HG03521 (cell line): ENCODE results near the gene RPS6KL1.

Experiments
- ATAC-seq: cut with Tn5 transposase; IDR thresholded peaks from one replicate; pipeline ENCODE4 v1.9.1; 2021; ENCODE audit warnings: mild to moderate bottlenecking, moderate library complexity; ENCODE audit not compliant: unreplicated experiment

The RPS6KL1 gene

GRCh38 chr14:74891870-74892269, 31.2 kb downstream of the RPS6KL1 start:
- ATAC-seq: no peak

DNA sequence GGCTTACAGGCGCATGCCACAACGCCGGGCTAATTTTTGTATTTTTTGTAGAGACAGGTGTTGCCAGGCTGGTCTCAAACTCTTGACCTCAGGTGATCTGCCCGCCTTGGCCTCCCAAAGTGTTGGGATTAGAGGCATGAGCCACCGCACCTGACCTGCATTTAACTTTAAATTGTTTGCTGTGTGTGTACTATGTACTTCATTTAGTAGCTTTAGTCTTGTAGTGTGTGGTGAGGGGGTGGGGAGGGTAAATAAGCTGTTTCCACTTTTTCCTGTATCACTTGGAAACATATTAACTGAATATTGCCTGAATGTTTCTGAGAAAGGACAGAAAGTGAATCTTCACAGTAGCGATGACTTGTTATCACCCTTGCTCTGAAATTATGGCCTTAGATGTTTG, 32.8 kb downstream of the RPS6KL1 start:
- no peak for ATAC-seq

GRCh38 chr14:74888164-74889158, 34.6 kb downstream of the RPS6KL1 start:
- ATAC-seq: no peak

DNA sequence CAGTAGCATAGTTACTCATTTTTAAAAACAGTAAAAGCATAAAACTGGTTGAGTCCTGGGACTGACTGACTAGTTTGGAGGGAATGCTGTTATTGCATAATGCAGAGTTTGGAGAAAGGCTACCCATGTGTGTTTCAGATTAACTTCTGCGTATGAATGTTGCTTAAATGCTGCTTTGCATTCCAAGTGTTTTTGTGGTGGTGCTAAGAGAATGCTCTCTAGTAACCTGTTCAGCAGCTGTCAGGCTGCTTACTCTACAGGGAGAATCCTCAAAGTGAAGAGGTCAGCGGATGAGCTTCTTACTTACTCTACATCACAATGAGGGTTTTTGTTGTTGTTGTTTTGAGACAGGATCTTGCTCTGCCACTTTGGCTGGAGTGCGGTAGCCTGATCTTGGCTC, 37.1 kb downstream of the RPS6KL1 start:
- no peak for ATAC-seq

DNA sequence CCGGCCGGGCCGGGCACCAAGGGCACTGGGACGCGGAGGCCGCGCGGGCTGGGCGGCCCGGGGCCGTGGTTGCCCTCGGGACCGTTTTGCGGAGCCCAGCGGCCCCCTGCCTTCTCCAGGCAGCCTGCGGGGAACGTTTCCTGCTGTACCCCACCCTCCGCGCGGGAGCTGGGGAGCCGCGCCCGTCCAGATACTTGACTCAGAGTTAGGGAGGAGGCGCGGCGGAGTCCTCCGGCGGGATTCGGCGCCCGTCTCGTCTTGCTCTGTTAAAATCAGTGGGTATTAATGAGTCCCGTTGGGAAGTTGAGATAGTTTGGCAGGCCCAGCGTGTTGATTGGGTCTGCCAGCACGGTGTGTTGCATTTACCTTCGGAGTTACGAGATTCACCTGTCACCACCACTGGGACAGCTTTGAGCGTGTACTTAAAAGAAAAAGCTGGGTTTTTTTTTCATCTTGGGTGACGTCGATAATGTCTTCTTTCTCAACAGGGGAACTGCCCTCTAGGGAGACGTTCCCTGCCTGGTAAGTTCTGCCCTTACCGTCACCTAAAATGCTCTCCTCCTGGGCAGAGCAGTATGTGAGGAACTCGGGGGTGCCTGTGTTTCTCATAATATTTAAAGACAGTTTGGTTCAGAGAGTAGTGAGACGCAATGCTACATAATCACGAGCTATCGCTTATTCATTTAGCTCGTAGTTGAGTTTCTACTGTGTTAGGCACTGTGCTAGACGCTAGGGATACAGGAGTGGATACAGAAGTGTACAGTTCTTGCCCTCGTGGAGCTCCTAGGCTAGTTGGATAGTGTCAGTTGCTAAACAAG, 40.7 kb downstream of the RPS6KL1 start:
- ATAC-seq: peak; percentile 34

- ATAC-seq: peak; percentile 86
These were observed 41.5 kb downstream of the RPS6KL1 start, which contains the start of gene DLST for GRCh38 chr14:74881431-74882102. Gene DLST (plus strand): TSS chr14:74881916. CDS start chr14:74881954, 38 bp downstream.

GRCh38 chr14:74879427-74880182, 43.5 kb downstream of the RPS6KL1 start:
- ATAC-seq: no peak

GRCh38 chr14:74875941-74876913, 46.8 kb downstream of the RPS6KL1 start, which contains the start of gene PROX2:
Gene PROX2 (minus strand): TSS chr14:74876145. CDS start chr14:74863834, 12,311 bp downstream.
- no peak for ATAC-seq

GRCh38 chr14:74875204-74875603, 47.9 kb downstream of the RPS6KL1 start:
- ATAC-seq: no peak

GRCh38 chr14:74871819-74872218, 51.2 kb downstream of the RPS6KL1 start:
- ATAC-seq: no peak

DNA sequence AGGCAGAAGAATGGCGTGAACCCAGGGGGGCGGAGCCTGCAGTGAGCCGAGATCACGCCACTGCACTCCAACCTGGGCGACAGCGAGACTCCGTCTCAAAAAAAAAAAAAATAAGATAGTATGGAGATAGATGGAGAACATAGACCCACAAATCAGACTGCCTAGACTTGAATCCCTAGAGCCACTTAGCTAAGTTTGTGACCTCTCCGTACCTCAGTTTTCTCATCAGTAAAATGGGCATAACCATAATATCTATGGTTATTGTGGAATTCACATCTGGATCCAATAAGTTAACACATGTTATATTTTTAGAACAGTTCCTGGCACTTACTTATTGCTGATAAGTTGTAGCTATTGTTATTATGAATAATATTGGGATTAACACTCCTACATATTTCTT, 54.3 kb downstream of the RPS6KL1 start:
- no peak for ATAC-seq

DNA sequence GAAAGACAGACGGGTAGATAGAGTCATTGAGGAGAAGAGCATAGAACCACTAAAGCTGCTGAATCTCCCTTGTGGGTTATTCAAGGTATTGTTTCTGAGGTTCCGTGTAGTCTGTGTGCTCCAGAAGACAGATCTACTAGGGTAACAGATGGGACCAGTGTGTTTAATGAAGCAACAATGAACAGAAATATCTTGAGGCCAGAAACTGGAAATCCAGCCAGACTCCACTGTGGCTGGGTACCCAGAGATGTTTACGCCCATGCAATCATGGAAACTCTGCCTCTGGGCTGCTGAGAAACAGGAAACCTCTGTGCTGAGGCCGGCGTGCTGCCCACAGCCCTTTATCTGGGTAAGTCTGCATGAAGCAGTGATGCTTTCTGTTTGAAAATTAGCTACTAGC, 55.4 kb downstream of the RPS6KL1 start:
- no peak for ATAC-seq

GRCh38 chr14:74866708-74867389, 56.2 kb downstream of the RPS6KL1 start:
- no peak for ATAC-seq

- ATAC-seq: no peak
These were observed 57.9 kb downstream of the RPS6KL1 start for GRCh38 chr14:74865156-74865555.

- ATAC-seq: no peak
These were observed 58.9 kb downstream of the RPS6KL1 start for GRCh38 chr14:74864198-74864597.

DNA sequence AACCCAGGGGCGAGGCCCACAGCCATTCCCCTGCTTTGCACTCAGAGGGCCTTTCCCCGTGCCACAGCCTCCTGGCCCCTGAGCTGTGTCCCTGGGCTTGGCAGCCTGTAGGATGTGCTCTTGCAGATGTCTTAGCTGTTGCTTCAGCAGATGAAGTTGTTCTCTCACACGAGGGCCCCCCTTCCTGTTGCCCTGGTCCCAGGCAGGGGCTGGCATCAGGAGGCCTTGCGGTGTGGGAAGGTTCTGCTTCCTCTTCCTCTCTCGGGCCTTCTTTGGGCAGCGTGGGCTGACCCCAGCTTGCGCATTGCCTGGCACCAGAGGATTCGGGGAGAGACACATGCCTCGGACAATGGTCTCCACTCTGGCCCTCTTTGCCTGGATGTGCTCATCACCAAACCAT, 59.8 kb downstream of the RPS6KL1 start:
- ATAC-seq: no peak

- ATAC-seq: no peak
These were observed 61.3 kb downstream of the RPS6KL1 start for GRCh38 chr14:74861734-74862090.

DNA sequence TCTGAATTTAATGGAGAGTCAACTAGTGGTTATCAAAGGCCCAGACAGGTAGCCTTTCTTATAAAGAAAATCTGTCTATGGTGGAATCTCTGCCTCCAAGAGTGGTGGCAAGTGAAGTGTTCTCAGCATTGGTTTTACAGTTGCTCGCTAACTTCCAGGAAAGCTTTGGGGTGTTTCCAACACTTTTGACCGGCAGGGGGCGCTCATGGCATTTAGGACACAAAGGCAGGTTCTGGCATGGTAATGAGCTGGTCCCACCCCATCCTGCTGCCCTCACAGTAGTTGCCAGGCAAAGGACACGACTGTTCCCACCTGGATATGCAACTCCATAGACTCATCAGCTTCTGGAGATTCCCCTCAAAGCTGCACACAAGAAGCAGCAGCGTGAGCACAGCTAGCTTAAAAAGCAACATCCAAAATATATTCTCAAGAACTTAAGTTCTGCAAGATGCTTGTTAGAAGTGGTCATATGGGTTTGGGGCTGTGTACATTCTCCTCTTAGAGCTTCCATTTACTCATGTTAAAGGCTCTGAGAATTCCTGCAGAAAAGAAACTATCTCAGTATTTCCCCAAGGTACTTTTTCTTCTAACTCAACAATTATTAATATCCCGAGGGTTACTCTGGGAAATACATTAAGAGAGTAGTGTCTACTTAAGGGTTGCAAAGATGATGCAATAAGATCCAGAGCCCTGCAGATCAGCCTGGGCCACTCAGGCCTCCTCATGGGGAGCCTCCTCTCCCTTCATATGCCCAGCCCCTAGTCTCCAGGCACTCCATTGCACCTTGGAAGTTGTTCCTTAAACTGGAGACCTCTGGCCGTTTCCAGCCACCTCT, 61.9 kb downstream of the RPS6KL1 start:
- ATAC-seq: no peak
